Measurements from ENCODE around the gene PSTPIP1.
"Not testable (repeated sequence)": the region's sequence is repeated elsewhere in the genome, so short reads cannot be mapped to it uniquely, and the experiment has no call there.

The PSTPIP1 gene

DNA sequence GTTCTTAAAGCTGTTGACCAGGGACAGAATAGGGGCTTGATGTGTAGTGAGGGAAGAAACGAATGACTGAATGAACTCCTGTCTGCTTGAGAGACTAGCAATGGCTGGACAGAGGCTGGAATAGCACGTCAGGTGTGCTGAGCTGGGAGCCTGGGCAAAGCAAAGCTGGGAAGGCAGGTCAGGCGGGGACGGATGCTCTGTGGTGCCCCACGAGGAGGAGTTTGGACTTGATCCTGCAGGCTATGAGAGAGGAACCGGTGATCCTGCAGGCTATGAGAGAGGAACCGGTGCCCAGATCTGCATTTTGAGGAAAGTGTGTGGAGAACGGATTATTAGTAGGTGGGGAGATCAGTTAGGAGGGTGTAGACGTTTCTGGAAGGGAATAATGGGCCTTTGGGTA, 31.3 kb upstream of the PSTPIP1 start:
- peak overlapping the region; percentile 5; the same call in 1 of the 2 replicates for H3K4me3 ChIP-seq (ENCODE audit: low read length)
- no peaks in the 10 kb centered on the region for H4K20me1 ChIP-seq (ENCODE audit: insufficient read depth, low read length)
- peaks cover 18% of the 10 kb centered on the region for H3K27me3 ChIP-seq (ENCODE audit: low read depth, low read length)
- TF ChIP-seq EZH2phosphoT487 (IDR thresholded peaks at IDR 0.05; ENCODE audit: low read depth) (no peak), CTCF (IDR thresholded peaks at IDR 0.05; ENCODE audit: low read depth, low read length) (no peak)
- no peak overlapping the region for H3K27ac ChIP-seq (ENCODE audit: low read length)
- H3K9ac ChIP-seq (ENCODE audit: low read length): no peak overlapping the region
- peak overlapping the region; percentile 68 for H3K4me2 ChIP-seq (ENCODE audit: low read length)
- H3K36me3 ChIP-seq (replicated peaks; ENCODE audit: low read depth, low read length): no peaks in the 10 kb centered on the region
- H2AFZ ChIP-seq (ENCODE audit: low read depth, low read length): peak overlapping the region; percentile 55; the same call in 1 of the 2 replicates
- H3K79me2 ChIP-seq (ENCODE audit: low read length): no peaks in the 10 kb centered on the region
- H3K9me3 ChIP-seq (ENCODE audit: insufficient read depth, low read length): no peaks in the 10 kb centered on the region
- peaks cover 34% of the 10 kb centered on the region for H3K4me1 ChIP-seq (ENCODE audit: low read length)

- Histone ChIP-seq H3K27ac (ENCODE audit: low read length) (no peak overlapping the region), H3K4me1 (ENCODE audit: low read length) (peaks cover 34% of the 10 kb centered on the region), H3K4me2 (ENCODE audit: low read length) (peak overlapping the region; percentile 68; the same call in 1 of the 2 replicates), H3K4me3 (ENCODE audit: low read length) (no peak overlapping the region), H3K27me3 (ENCODE audit: low read depth, low read length) (peaks cover 18% of the 10 kb centered on the region), H3K9ac (ENCODE audit: low read length) (no peak overlapping the region), H3K79me2 (ENCODE audit: low read length) (no peaks in the 10 kb centered on the region), H2AFZ (ENCODE audit: low read depth, low read length) (no peak overlapping the region), H3K9me3 (ENCODE audit: insufficient read depth, low read length) (no peaks in the 10 kb centered on the region), H3K36me3 (replicated peaks; ENCODE audit: low read depth, low read length) (no peaks in the 10 kb centered on the region), H4K20me1 (ENCODE audit: insufficient read depth, low read length) (no peaks in the 10 kb centered on the region)
- no peak for TF ChIP-seq CTCF (IDR thresholded peaks at IDR 0.05; ENCODE audit: low read depth, low read length)
Observed at GRCh38 chr15:76964157-76964556, 30.8 kb upstream of the PSTPIP1 start.

- Histone ChIP-seq H3K27me3 (ENCODE audit: low read depth, low read length) (peaks cover 24% of the 10 kb centered on the region), H3K4me1 (ENCODE audit: low read length) (peaks cover 34% of the 10 kb centered on the region)
- H3K79me2 ChIP-seq (ENCODE audit: low read length); H3K9ac ChIP-seq (ENCODE audit: low read length); H3K36me3 ChIP-seq (replicated peaks; ENCODE audit: low read depth, low read length); H3K4me2 ChIP-seq (ENCODE audit: low read length); H4K20me1 ChIP-seq (ENCODE audit: insufficient read depth, low read length); H2AFZ ChIP-seq (ENCODE audit: low read depth, low read length); H3K9me3 ChIP-seq (ENCODE audit: insufficient read depth, low read length); H3K4me3 ChIP-seq (ENCODE audit: low read length); H3K27ac ChIP-seq (ENCODE audit: low read length): not testable (repeated sequence)
Observed at GRCh38 chr15:76966051-76966450, 28.9 kb upstream of the PSTPIP1 start.

- no peak overlapping the region for H3K9ac ChIP-seq (ENCODE audit: low read length)
- no peaks in the 10 kb centered on the region for H3K79me2 ChIP-seq (ENCODE audit: low read length)
- H2AFZ ChIP-seq (ENCODE audit: low read depth, low read length): no peak overlapping the region
- peaks cover 24% of the 10 kb centered on the region for H3K4me1 ChIP-seq (ENCODE audit: low read length)
- H3K27me3 ChIP-seq (ENCODE audit: low read depth, low read length): peaks cover 24% of the 10 kb centered on the region
- no peaks in the 10 kb centered on the region for H3K36me3 ChIP-seq (replicated peaks; ENCODE audit: low read depth, low read length)
- no peak overlapping the region for H3K4me2 ChIP-seq (ENCODE audit: low read length)
- H3K27ac ChIP-seq (ENCODE audit: low read length): no peak overlapping the region
- H4K20me1 ChIP-seq (ENCODE audit: insufficient read depth, low read length): no peaks in the 10 kb centered on the region
- H3K4me3 ChIP-seq (ENCODE audit: low read length): no peak overlapping the region
- no peaks in the 10 kb centered on the region for H3K9me3 ChIP-seq (ENCODE audit: insufficient read depth, low read length)
- TF ChIP-seq EZH2phosphoT487 (IDR thresholded peaks at IDR 0.05; ENCODE audit: low read depth) (no peak), CTCF (IDR thresholded peaks at IDR 0.05; ENCODE audit: low read depth, low read length) (no peak)
Observed at GRCh38 chr15:76967067-76967466, 27.9 kb upstream of the PSTPIP1 start.

DNA sequence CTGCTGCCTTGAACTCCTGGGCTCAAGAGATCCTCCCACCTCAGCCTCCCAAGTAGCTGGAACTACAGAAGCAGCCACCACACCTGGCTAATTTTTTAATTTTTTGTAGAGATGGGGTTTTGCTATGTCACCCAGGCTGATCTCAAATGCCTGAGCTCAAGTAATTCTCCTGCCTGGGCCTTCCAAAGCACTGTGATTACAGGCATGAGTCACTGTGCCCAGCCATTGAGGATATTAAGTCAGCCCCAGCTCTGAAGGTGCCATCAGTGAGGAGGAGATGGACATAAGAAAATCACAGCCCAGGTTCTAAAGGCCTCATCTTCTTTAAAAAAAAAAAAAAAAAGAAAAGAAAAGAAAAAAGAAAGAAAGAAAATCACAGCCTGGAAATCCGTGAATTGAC, 26.6 kb upstream of the PSTPIP1 start:
- TF ChIP-seq CTCF (IDR thresholded peaks at IDR 0.05; ENCODE audit: low read depth, low read length) (no peak), EZH2phosphoT487 (IDR thresholded peaks at IDR 0.05; ENCODE audit: low read depth) (no peak)
- Histone ChIP-seq H3K36me3 (replicated peaks; ENCODE audit: low read depth, low read length) (no peaks in the 10 kb centered on the region), H3K4me3 (ENCODE audit: low read length) (no peak overlapping the region), H3K27ac (ENCODE audit: low read length) (no peak overlapping the region), H3K79me2 (ENCODE audit: low read length) (no peaks in the 10 kb centered on the region), H3K4me1 (ENCODE audit: low read length) (peaks cover 12% of the 10 kb centered on the region), H3K9me3 (ENCODE audit: insufficient read depth, low read length) (no peaks in the 10 kb centered on the region), H3K27me3 (ENCODE audit: low read depth, low read length) (peaks cover 24% of the 10 kb centered on the region), H3K4me2 (ENCODE audit: low read length) (no peak overlapping the region), H4K20me1 (ENCODE audit: insufficient read depth, low read length) (no peaks in the 10 kb centered on the region), H2AFZ (ENCODE audit: low read depth, low read length) (no peak overlapping the region), H3K9ac (ENCODE audit: low read length) (no peak overlapping the region)
